Ishikawa (cell line): ENCODE results near the gene SRRT.

ENCODE experiments used
- CEBPB ChIP-seq: IDR thresholded peaks from 2 replicates; pipeline ENCODE4 v1.6.1; 2012
- CREB1 ChIP-seq: IDR thresholded peaks from 2 replicates; pipeline ENCODE4 v1.6.1; 2012; ENCODE audit warnings: low read depth
- EGR1 ChIP-seq: IDR thresholded peaks from 2 replicates; pipeline ENCODE4 v1.6.1; 2012
- EP300 ChIP-seq: IDR thresholded peaks from 2 replicates; pipeline ENCODE4 v1.6.1; 2012; ENCODE audit warnings: borderline replicate concordance
- NFIC ChIP-seq: IDR thresholded peaks from 2 replicates; pipeline ENCODE4 v1.6.1; 2012
- REST ChIP-seq: IDR thresholded peaks from 2 replicates; pipeline ENCODE4 v1.6.1; 2012; ENCODE audit warnings: low read depth, mild to moderate bottlenecking
- TAF1 ChIP-seq: IDR thresholded peaks from 2 replicates; pipeline ENCODE4 v1.6.1; 2012; ENCODE audit warnings: low read depth, mild to moderate bottlenecking
- TCF12 ChIP-seq: IDR thresholded peaks from 2 replicates; pipeline ENCODE4 v1.6.1; 2012; ENCODE audit warnings: low read depth
- TEAD4 ChIP-seq: IDR thresholded peaks from 2 replicates; pipeline ENCODE4 v1.6.1; 2012
- YY1 ChIP-seq: IDR thresholded peaks from 2 replicates; pipeline ENCODE4 v1.6.1; 2012; ENCODE audit warnings: low read depth
- ZBTB7A ChIP-seq: IDR thresholded peaks from 2 replicates; pipeline ENCODE4 v1.6.1; 2012; ENCODE audit warnings: low read depth
- TF ChIP-seq, protein P1 (sequence below): IDR thresholded peaks from 2 replicates; pipeline ENCODE4 v1.6.1; 2012

- TF ChIP-seq REST, result no peak
- no peak for TF ChIP-seq TAF1
- TF ChIP-seq EP300, result no peak
- no peak for TF ChIP-seq TEAD4
- no peak for TF ChIP-seq CEBPB
- no peak for TF ChIP-seq EGR1
- TF ChIP-seq CREB1, result no peak
- TF ChIP-seq NFIC, result no peak
- TF ChIP-seq, protein P1, sequence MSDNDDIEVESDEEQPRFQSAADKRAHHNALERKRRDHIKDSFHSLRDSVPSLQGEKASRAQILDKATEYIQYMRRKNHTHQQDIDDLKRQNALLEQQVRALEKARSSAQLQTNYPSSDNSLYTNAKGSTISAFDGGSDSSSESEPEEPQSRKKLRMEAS, result no peak
- TF ChIP-seq ZBTB7A, result no peak
- TF ChIP-seq TCF12, result no peak
- TF ChIP-seq YY1, result no peak
Measured at GRCh38 chr7:100884736-100885439, 10.0 kb downstream of the SRRT start.
